Measurements from ENCODE around the gene NTSR1. TPM values are rescaled to one million over a fixed set of nuclear protein-coding genes. Genes with fewer than 3 reads are reported as not detected.

NTSR1 gene
- total RNA-seq, 1 experiment from 2014 or later = 0.02 TPM

DNA sequence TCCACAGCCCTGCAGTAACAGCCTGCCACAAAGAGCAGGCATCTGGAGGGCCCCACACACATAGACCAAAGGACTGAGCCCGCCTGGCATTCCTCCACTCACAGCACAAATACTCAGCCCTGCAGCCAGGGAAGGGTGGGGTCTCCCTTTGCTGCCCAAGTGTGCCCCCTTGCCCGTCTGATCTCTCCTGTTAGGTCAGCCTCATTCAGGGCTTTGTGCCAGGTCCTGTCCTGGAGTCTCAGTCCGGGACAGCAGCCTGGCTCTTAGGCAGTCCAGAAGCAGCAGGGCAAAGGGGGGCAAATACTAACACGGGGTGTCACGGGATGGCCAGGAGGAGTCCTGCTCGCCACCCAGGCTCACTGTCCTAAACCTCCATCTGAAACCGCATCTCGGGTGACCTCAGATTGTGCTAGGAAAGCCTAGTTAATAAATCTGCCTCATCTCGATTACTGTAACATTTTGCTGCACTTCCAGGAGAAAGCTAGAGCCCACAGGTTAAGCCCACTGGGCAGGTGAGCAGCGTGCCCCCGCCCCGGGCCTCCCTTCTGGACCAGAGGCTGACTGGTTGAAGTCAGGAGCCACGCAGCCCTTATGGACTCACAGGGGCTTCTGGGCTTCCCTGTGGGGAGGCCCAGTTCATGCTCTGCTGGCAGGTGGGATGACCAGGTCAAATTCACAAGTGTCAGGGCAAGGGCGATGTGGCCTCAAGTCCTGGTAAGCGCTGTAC is 92.8 kb downstream of the NTSR1 start:
- no peak for DNase-seq
- Histone ChIP-seq H3K4me1 (peaks cover 10% of the 10 kb centered on the region; the same call in 1 of the 2 replicates), H3K27ac (no peak overlapping the region), H3K27me3 (no peaks in the 10 kb centered on the region), H3K9me3 (replicated peaks) (no peaks in the 10 kb centered on the region), H3K4me3 (no peak overlapping the region), H3K36me3 (peaks cover 26% of the 10 kb centered on the region)

DNA sequence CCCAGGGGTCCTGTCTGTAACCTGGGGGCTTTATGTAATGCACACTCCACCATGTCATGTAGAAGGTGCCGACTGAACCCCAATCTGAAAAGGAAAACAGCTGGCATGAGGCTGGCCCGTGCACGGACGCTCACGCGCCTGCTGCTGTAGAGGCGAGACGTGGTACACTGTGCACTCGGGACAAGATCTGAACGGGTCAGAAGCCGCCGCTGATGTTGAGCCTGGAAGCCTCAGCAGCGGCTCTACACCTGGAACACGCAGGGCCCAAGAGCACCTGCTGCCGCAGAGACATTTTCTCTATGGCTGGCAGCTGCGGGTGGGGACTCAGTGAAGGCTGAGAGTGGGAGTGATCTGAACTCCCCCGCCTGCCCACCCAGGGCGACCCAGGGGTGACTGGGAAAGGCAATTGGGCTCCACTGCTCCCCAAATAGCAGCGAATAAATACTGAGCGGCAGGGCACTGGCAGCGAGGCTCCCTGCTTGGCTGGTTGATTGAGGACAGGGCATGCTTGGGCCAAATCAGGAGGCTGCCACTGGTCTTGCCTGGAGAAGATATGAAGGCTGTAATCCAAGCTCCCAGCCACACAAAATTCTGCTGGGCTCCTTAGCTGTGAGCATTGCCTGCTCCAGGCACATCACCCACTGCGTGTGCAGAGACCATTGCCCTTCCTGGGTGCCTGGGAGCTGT is 93.5 kb downstream of the NTSR1 start:
- Histone ChIP-seq H3K27me3 (no peaks in the 10 kb centered on the region), H3K4me3 (no peak overlapping the region), H3K36me3 (peaks cover 26% of the 10 kb centered on the region), H3K4me1 (peaks cover 8% of the 10 kb centered on the region; the same call in 1 of the 2 replicates), H3K27ac (no peak overlapping the region), H3K9me3 (replicated peaks) (no peaks in the 10 kb centered on the region)
- no peak for DNase-seq

- Histone ChIP-seq H3K27ac (no peak overlapping the region), H3K36me3 (peaks cover 32% of the 10 kb centered on the region), H3K9me3 (replicated peaks) (no peaks in the 10 kb centered on the region), H3K27me3 (no peaks in the 10 kb centered on the region), H3K4me1 (peaks cover 8% of the 10 kb centered on the region; the same call in 1 of the 2 replicates), H3K4me3 (peak overlapping the region; percentile 93)
- DNase-seq = peak in 1 of 2 experiments; percentile 48
Measured at GRCh38 chr20:62804021-62804626, 95.5 kb downstream of the NTSR1 start.

GRCh38 chr20:62804627-62805154 is 96.1 kb downstream of the NTSR1 start, which contains the start of gene OGFR:
Gene OGFR (plus strand): TSS chr20:62804835. CDS start chr20:62804860, 25 bp downstream.
- peaks cover 30% of the 10 kb centered on the region for H3K36me3 ChIP-seq
- no peak within 1 kb of the TSS for H3K27ac ChIP-seq
- peaks cover 8% of the 10 kb centered on the region; the same call in 1 of the 2 replicates for H3K4me1 ChIP-seq
- H3K9me3 ChIP-seq (replicated peaks) = no peaks in the 10 kb centered on the region
- peak; percentile 82 to 84 for DNase-seq
- H3K27me3 ChIP-seq = no peaks in the 10 kb centered on the region
- peak within 1 kb of the TSS; percentile 93 for H3K4me3 ChIP-seq

GRCh38 chr20:62805155-62805710 is 96.6 kb downstream of the NTSR1 start:
- Histone ChIP-seq H3K36me3 (peaks cover 30% of the 10 kb centered on the region), H3K4me3 (peak overlapping the region; percentile 93), H3K27me3 (no peaks in the 10 kb centered on the region), H3K9me3 (replicated peaks) (no peaks in the 10 kb centered on the region), H3K27ac (no peak overlapping the region), H3K4me1 (peaks cover 8% of the 10 kb centered on the region; the same call in 1 of the 2 replicates)
- peak; percentile 57 to 59 for DNase-seq

DNA sequence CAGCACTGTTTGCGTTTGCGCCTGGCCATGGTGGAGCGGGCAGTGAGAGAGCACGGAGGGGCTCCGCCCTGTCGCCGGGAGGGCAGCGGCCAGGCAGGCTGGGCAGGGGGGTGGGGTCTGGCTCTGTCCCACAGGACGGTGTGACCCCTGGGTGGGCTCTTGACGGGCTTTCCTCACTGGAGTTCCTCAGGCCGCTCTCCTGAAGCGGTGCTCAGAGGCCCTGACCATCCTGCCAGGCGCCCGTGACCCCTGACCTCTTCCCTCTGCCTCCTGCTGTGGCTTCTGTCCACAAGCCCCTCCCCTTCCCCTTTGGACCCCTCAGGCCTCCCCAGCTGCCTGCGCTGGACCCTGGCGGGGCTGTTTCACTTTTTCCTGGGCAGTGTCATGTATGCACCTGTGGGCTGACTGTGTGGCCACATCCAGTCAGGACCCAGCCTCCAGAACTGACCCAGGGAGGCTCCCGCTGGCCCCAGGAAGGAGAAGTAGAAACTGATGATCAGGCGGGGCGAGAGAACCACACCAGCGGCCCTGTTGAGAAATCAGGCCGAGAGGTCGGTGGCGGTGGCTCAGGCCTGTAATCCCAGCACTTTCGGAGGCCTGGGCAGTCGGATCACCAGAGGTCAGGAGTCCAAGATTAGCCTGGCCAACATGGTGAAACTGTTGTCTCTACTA is 97.2 kb downstream of the NTSR1 start:
- Histone ChIP-seq H3K9me3 (replicated peaks) (no peaks in the 10 kb centered on the region), H3K27ac (no peak overlapping the region), H3K36me3 (peaks cover 30% of the 10 kb centered on the region), H3K4me1 (peaks cover 8% of the 10 kb centered on the region; the same call in 1 of the 2 replicates), H3K4me3 (peak overlapping the region; percentile 93), H3K27me3 (no peaks in the 10 kb centered on the region)
- no peak for DNase-seq

DNA sequence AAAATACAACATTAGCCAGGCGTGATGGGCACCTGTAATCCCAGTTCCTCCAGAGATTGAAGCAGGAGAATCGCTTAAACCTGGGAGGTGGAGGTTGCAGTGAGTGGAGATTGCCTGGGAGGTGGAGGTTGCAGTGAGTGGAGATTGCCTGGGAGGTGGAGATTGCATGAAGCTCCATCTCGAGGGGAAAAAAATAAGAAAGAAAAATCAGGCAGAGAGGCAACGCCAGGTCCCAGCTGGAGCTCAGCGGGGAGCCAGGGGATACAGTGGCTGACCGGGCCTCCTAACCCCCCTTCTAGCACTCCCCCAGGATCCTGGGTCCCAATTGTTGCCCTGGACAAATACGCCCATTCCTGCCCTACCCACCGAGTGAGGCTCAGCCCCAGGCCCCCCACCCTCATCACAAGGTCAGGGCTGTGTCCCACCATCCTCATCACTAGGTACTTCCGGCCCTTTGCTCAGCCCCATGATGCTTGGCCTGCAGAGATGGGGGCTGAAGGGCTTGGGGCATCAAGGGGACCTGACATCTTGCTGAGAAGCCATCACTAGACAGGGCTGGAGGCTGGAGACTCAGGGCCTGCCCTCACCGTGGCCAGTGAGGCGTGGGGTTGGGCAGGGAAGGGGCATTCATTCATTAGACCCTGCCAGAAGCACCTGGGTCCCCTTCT is 97.9 kb downstream of the NTSR1 start:
- Histone ChIP-seq H3K4me3 (no peak overlapping the region; the same call in 1 of the 2 replicates), H3K4me1 (peaks cover 8% of the 10 kb centered on the region; the same call in 1 of the 2 replicates), H3K27ac (no peak overlapping the region), H3K27me3 (no peaks in the 10 kb centered on the region), H3K9me3 (replicated peaks) (no peaks in the 10 kb centered on the region), H3K36me3 (peaks cover 32% of the 10 kb centered on the region)
- no peak for DNase-seq

DNA sequence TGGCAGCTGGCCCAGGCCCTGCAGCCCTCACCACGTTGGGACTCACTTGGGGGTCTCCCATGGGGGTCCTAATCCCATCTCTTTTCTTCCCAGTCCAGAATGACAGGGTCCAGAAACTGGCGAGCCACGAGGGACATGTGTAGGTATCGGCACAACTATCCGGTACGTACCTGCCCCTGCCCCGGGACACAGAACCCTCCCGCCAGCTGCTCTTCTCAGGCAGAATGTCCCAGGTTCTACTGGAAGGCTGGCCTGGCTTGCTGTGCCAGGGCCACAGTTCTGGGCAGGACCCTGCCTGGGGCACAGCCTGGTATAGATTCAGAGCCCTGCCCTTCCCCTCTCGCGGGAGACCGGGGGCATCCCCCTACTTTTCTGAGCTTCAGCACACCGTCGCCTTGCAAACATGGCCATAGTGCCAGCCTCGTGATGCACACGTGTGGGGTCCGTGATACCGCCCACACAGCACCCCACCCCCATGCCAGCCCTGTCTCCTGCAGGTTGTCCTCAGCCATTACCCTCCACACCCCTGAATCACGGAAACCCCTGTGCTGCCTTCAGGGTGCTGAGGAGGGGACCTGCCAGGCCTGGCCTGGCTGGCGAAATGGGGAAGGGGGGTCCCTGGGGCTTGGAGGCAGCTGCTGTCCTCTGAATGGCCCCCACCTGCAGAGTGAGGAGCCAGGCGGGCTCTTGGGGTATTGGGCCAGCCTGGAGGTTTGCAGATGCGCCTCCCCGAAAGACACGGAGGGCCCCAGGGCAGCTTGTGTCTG is 99.0 kb downstream of the NTSR1 start:
- H3K36me3 ChIP-seq = peaks cover 37% of the 10 kb centered on the region
- no peak for DNase-seq
- H3K4me3 ChIP-seq = no peak overlapping the region
- no peaks in the 10 kb centered on the region for H3K27me3 ChIP-seq
- no peaks in the 10 kb centered on the region for H3K9me3 ChIP-seq (replicated peaks)
- H3K4me1 ChIP-seq = peaks cover 8% of the 10 kb centered on the region; the same call in 1 of the 2 replicates
- no peak overlapping the region for H3K27ac ChIP-seq

- Histone ChIP-seq H3K4me3 (no peak overlapping the region), H3K36me3 (peaks cover 39% of the 10 kb centered on the region), H3K27me3 (no peaks in the 10 kb centered on the region), H3K27ac (no peak overlapping the region), H3K4me1 (peaks cover 8% of the 10 kb centered on the region; the same call in 1 of the 2 replicates), H3K9me3 (replicated peaks) (no peaks in the 10 kb centered on the region)
- peak; percentile 78 to 88 for DNase-seq
Measured at GRCh38 chr20:62808211-62808865, 99.7 kb downstream of the NTSR1 start.

GRCh38 chr20:62809530-62810428 is 101.1 kb downstream of the NTSR1 start:
- H3K4me3 ChIP-seq = no peak overlapping the region
- peaks cover 39% of the 10 kb centered on the region for H3K36me3 ChIP-seq
- H3K27me3 ChIP-seq = no peaks in the 10 kb centered on the region
- no peaks in the 10 kb centered on the region for H3K9me3 ChIP-seq (replicated peaks)
- H3K4me1 ChIP-seq = peaks cover 8% of the 10 kb centered on the region; the same call in 1 of the 2 replicates
- H3K27ac ChIP-seq = no peak overlapping the region
- DNase-seq = no peak

DNA sequence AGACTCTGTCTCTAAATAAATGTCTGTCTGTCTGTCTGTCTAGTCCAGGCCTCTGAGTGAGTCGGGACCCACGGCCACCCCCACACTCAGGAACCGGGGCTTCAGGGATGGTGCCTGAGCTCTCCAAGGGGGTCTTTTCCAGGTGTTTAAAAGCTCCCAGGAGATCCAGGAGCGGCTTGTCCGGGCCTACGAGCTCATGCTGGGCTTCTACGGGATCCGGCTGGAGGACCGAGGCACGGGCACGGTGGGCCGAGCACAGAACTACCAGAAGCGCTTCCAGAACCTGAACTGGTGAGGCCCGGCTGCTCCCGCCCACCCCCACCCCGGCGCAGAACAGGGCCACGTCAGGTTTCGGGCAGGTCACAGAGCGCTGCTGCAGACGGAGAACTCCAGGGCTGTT is 102.7 kb downstream of the NTSR1 start:
- Histone ChIP-seq H3K4me3 (no peak overlapping the region), H3K27me3 (no peaks in the 10 kb centered on the region), H3K9me3 (replicated peaks) (no peaks in the 10 kb centered on the region), H3K36me3 (peaks cover 39% of the 10 kb centered on the region), H3K4me1 (no peaks in the 10 kb centered on the region; the same call in 1 of the 2 replicates), H3K27ac (no peak overlapping the region)
- no peak for DNase-seq

DNA sequence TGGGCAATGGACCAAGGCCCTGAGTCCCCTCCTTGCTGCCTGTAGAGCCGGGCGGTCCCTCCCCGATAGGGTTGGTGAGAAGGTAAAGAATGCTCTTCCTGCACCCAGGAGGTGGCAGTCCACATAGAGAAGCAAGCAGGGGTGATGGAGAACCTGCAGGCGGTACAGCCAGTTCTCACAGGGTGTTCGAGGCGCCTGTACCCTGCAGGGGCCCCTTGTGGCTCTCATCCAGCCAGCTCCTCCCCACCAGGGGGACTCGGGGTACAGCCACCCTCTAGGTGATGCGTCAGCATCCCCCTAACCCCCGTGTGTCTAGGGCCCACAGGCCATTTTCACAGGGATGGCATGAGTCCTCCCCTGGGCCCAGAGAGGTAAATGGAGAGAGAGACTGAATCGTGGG is 103.1 kb downstream of the NTSR1 start:
- Histone ChIP-seq H3K4me1 (no peaks in the 10 kb centered on the region; the same call in 1 of the 2 replicates), H3K27me3 (no peaks in the 10 kb centered on the region), H3K36me3 (peaks cover 39% of the 10 kb centered on the region), H3K9me3 (replicated peaks) (no peaks in the 10 kb centered on the region), H3K4me3 (no peak overlapping the region), H3K27ac (no peak overlapping the region)
- DNase-seq = no peak

All from SJCRH30 (cell line).